ENCODE measurements around the gene GPANK1.

DNA sequence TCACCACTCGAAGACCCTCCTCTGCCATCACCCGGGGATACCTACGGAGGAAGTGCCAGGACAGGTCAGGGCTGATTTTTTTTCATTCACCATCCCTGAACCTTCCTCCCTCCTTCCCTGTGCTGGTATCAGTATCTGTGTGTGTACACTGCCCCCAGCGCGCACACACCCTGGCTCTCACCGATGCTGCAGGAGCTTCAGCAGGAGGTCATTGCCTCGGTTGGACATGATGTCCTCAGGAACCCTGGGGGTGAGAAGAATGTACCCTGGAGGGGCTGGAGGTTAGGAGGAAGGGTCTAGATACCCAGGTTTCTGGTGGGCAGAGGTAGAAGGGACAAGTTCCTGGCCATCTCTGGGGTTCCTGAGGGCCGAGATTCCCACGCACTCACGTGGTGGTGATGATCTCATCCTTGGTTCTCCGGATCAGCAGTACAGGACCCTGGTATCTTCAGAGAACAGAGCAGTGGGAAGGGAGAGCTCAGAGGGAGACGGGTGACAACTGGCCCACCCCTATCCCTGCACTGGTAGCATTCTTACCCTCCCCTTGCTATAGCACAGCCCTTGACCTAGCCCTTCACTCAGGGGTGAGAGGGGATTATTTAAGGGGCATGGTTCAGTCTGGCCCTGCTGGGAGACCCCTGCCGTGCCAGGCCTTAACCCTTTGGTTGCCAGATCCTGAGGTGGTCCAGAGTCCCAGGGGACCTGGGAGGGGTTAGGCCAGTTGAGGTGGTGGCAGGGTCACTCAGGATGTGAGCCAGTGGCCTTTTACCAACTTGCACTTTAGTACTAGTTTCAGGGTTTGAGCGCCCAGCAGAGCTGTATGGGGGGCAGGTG is 23.3 kb upstream of the GPANK1 start:
- TF ChIP-seq POLR2A (IDR thresholded peaks at IDR 0.05; ENCODE audit: low read depth), result no peak
- TF ChIP-seq, protein P1, sequence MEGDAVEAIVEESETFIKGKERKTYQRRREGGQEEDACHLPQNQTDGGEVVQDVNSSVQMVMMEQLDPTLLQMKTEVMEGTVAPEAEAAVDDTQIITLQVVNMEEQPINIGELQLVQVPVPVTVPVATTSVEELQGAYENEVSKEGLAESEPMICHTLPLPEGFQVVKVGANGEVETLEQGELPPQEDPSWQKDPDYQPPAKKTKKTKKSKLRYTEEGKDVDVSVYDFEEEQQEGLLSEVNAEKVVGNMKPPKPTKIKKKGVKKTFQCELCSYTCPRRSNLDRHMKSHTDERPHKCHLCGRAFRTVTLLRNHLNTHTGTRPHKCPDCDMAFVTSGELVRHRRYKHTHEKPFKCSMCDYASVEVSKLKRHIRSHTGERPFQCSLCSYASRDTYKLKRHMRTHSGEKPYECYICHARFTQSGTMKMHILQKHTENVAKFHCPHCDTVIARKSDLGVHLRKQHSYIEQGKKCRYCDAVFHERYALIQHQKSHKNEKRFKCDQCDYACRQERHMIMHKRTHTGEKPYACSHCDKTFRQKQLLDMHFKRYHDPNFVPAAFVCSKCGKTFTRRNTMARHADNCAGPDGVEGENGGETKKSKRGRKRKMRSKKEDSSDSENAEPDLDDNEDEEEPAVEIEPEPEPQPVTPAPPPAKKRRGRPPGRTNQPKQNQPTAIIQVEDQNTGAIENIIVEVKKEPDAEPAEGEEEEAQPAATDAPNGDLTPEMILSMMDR (IDR thresholded peaks at IDR 0.05), result no peak
- TF ChIP-seq POLR2AphosphoS5 (IDR thresholded peaks at IDR 0.05), result no peak
